ENCODE data around the gene KLHL13.

- TF ChIP-seq, protein P1, sequence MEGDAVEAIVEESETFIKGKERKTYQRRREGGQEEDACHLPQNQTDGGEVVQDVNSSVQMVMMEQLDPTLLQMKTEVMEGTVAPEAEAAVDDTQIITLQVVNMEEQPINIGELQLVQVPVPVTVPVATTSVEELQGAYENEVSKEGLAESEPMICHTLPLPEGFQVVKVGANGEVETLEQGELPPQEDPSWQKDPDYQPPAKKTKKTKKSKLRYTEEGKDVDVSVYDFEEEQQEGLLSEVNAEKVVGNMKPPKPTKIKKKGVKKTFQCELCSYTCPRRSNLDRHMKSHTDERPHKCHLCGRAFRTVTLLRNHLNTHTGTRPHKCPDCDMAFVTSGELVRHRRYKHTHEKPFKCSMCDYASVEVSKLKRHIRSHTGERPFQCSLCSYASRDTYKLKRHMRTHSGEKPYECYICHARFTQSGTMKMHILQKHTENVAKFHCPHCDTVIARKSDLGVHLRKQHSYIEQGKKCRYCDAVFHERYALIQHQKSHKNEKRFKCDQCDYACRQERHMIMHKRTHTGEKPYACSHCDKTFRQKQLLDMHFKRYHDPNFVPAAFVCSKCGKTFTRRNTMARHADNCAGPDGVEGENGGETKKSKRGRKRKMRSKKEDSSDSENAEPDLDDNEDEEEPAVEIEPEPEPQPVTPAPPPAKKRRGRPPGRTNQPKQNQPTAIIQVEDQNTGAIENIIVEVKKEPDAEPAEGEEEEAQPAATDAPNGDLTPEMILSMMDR (IDR thresholded peaks at IDR 0.05; ENCODE audit: insufficient read depth, low read depth, low read length) = no peak
- no peak for TF ChIP-seq EZH2 (IDR thresholded peaks at IDR 0.05; ENCODE audit: insufficient read depth, low read length)
Measured at GRCh38 chrX:117851025-117851424, 265.6 kb downstream of the KLHL13 start.
